WTC11 (cell line): ENCODE measurements around the gene PDRG1. TPM values are rescaled to one million over a fixed set of nuclear protein-coding genes. Genes with fewer than 3 reads are reported as not detected.

ENCODE experiments used
- ATAC-seq: fragments of 200-7000 bp; cut with Tn5 transposase; 2 replicates; pipeline ENCODE4 v1.10.0; 2021; ENCODE audit warnings: mild to moderate bottlenecking, moderate library complexity
- CTCF ChIA-PET: fragments of 300-600 bp; sonication (Branson Sonifier 250); formaldehyde crosslinking; loops from one replicate; lab custom pipeline; 2021; ENCODE audit warnings: antibody characterized with exemption; lab: Charles Lee
- POLR2A ChIA-PET: fragments of 350-600 bp; sonication (Branson Sonifier 250); formaldehyde crosslinking; loops from one replicate; lab custom pipeline; 2021; ENCODE audit warnings: antibody characterized with exemption; lab: Charles Lee
- DNase-seq: peaks from one replicate; pipeline ENCODE4 v3.0.0; 2021; ENCODE audit warnings: low spot score
- H3K27ac Mint-ChIP-seq: 2 replicates; pipeline ENCODE4 v1.8.0; 2021; ENCODE audit warnings: mixed read lengths
- H3K27me3 Mint-ChIP-seq: 2 replicates; pipeline ENCODE4 v1.8.0; 2021; ENCODE audit warnings: low read depth, mild to moderate bottlenecking, moderate library complexity, mixed read lengths
- H3K36me3 Mint-ChIP-seq: 2 replicates; pipeline ENCODE4 v1.8.0; 2021; ENCODE audit warnings: mixed read lengths
- H3K4me1 Mint-ChIP-seq: 2 replicates; pipeline ENCODE4 v1.8.0; 2022; ENCODE audit warnings: mixed read lengths
- H3K4me3 Mint-ChIP-seq: 2 replicates; pipeline ENCODE4 v1.8.0; 2021; ENCODE audit warnings: mild to moderate bottlenecking, moderate library complexity, mixed read lengths
- H3K9me3 Mint-ChIP-seq: 2 replicates; pipeline ENCODE4 v1.8.0; 2021; ENCODE audit warnings: mixed read lengths
- ATF1 ChIP-seq: sonication (generic); formaldehyde crosslinking; IDR thresholded peaks from 2 replicates; pipeline ENCODE4 v1.8.1; 2023; ENCODE audit warnings: mild to moderate bottlenecking, moderate library complexity, missing genetic modification reagents
- ELF4 ChIP-seq: sonication (generic); formaldehyde crosslinking; IDR thresholded peaks from 2 replicates; pipeline ENCODE4 v1.8.1; 2022; ENCODE audit warnings: low read depth, mild to moderate bottlenecking, moderate library complexity, missing genetic modification reagents
- ETV6 ChIP-seq: sonication (generic); formaldehyde crosslinking; IDR thresholded peaks from 2 replicates; pipeline ENCODE4 v1.8.1; 2022; ENCODE audit warnings: mild to moderate bottlenecking, missing genetic modification reagents
- FOXJ3 ChIP-seq: sonication (generic); formaldehyde crosslinking; IDR thresholded peaks from 2 replicates; pipeline ENCODE4 v1.9.0; 2021; ENCODE audit warnings: missing genetic modification reagents, mild to moderate bottlenecking, borderline replicate concordance
- GRHL2 ChIP-seq: fragments of 250-450 bp; sonication (Bioruptor Pico); IDR thresholded peaks from 2 replicates; pipeline ENCODE4 v1.8.0; 2022; ENCODE audit warnings: mild to moderate bottlenecking, moderate library complexity; ENCODE audit not compliant: insufficient replicate concordance, severe bottlenecking
- JUN ChIP-seq: sonication (generic); formaldehyde crosslinking; IDR thresholded peaks from 2 replicates; pipeline ENCODE4 v1.8.0; 2023; ENCODE audit warnings: mild to moderate bottlenecking, missing genetic modification reagents
- NFE2L1 ChIP-seq: sonication (generic); formaldehyde crosslinking; IDR thresholded peaks from 2 replicates; pipeline ENCODE4 v1.8.1; 2023; ENCODE audit warnings: missing genetic modification reagents
- NR3C1 ChIP-seq: sonication (generic); formaldehyde crosslinking; conservative IDR thresholded peaks from 2 replicates; pipeline ENCODE4 v1.8.1; 2023; ENCODE audit warnings: low read depth, mild to moderate bottlenecking, missing genetic modification reagents
- PRRX2 ChIP-seq: fragments of 250-450 bp; sonication (Bioruptor Pico); IDR thresholded peaks from 2 replicates; pipeline ENCODE4 v1.8.0; 2021; ENCODE audit warnings: mild to moderate bottlenecking
- SMAD4 ChIP-seq: sonication (generic); formaldehyde crosslinking; IDR thresholded peaks from 2 replicates; pipeline ENCODE4 v1.8.0; 2022; ENCODE audit warnings: mild to moderate bottlenecking, missing genetic modification reagents
- TEAD1 ChIP-seq: sonication (generic); formaldehyde crosslinking; IDR thresholded peaks from 2 replicates; pipeline ENCODE4 v1.8.0; 2022; ENCODE audit warnings: mild to moderate bottlenecking, missing genetic modification reagents
- TEAD4 ChIP-seq: sonication (generic); formaldehyde crosslinking; IDR thresholded peaks from 2 replicates; pipeline ENCODE4 v1.8.0; 2022; ENCODE audit warnings: mild to moderate bottlenecking, missing genetic modification reagents
- TP53 ChIP-seq: sonication (generic); formaldehyde crosslinking; IDR thresholded peaks from 2 replicates; pipeline ENCODE4 v1.8.1; 2023; ENCODE audit warnings: mild to moderate bottlenecking, missing genetic modification reagents
- ZNF121 ChIP-seq: sonication (generic); formaldehyde crosslinking; IDR thresholded peaks from 2 replicates; pipeline ENCODE4 v1.8.0; 2023; ENCODE audit warnings: missing genetic modification reagents
- ZNF263 ChIP-seq: sonication (generic); formaldehyde crosslinking; IDR thresholded peaks from 2 replicates; pipeline ENCODE4 v1.8.1; 2022; ENCODE audit warnings: low read depth, mild to moderate bottlenecking, moderate library complexity, missing genetic modification reagents
- ZNF423 ChIP-seq: fragments of 250-450 bp; sonication (Bioruptor Pico); IDR thresholded peaks from 2 replicates; pipeline ENCODE4 v2.1.2; 2022; ENCODE audit warnings: mild to moderate bottlenecking, moderate library complexity
- ZNF532 ChIP-seq: fragments of 250-450 bp; sonication (Bioruptor Pico); IDR thresholded peaks from 2 replicates; pipeline ENCODE4 v1.9.0; 2021; ENCODE audit warnings: mild to moderate bottlenecking, borderline replicate concordance
- total RNA-seq: library from RNA; stranded (reverse); gene quantifications from 3 replicates; pipeline ENCODE4 v1.2.3, GENCODE V29; 2021
- TF ChIP-seq, protein P1 (sequence below): fragments of 250-450 bp; sonication (Bioruptor Pico); conservative IDR thresholded peaks from 2 replicates; pipeline ENCODE4 v1.9.0; 2021; ENCODE audit warnings: mild to moderate bottlenecking
- TF ChIP-seq, protein P2 (sequence below): sonication (generic); formaldehyde crosslinking; IDR thresholded peaks from 2 replicates; pipeline ENCODE4 v1.8.1; 2022; ENCODE audit warnings: low read depth, mild to moderate bottlenecking, moderate library complexity, missing genetic modification reagents, borderline replicate concordance
- TF ChIP-seq, protein P3 (sequence below): sonication (generic); formaldehyde crosslinking; IDR thresholded peaks from 2 replicates; pipeline ENCODE4 v1.8.0; 2023; ENCODE audit warnings: missing genetic modification reagents

PDRG1 gene
- total RNA-seq, 1 experiment from 2014 or later: 16.0 TPM

GRCh38 chr20:31967830-31968249 is 16.0 kb upstream of the PDRG1 start, which contains the start of gene XKR7:
XKR7 (plus strand) TSS chr20:31968151; CDS start chr20:31968176, 25 bp downstream.
- POLR2A ChIA-PET: interaction anchor here (0.5 to 1.1 kb wide), 4 partner anchors 16 to 116 kb away, joined by 3 to 5 read pairs (median 4); partner anchors contain the start of gene PDRG1
- peaks cover 47% of the 10 kb centered on the region for H3K27me3 Mint-ChIP-seq
- H3K9me3 Mint-ChIP-seq: no peaks in the 10 kb centered on the region

GRCh38 chr20:31966991-31967655 is 15.3 kb upstream of the PDRG1 start:
- DNase-seq (no peak), ATAC-seq (peak; percentile 10)
- peak overlapping the region; percentile 82 for H3K4me3 Mint-ChIP-seq
- peak overlapping the region; percentile 15; the same call in 1 of the 2 replicates for H3K27ac Mint-ChIP-seq
- peaks cover 20% of the 10 kb centered on the region for H3K4me1 Mint-ChIP-seq
- ChIA-PET CTCF (interaction anchor here (0.6 to 3.1 kb wide), 12 partner anchors 15 to 133 kb away, joined by 3 to 28 read pairs (median 5); partner anchors contain the start of gene PDRG1), POLR2A (interaction anchor here (0.9 to 1.1 kb wide), 2 partner anchors 96 to 116 kb away, joined by 3 to 4 read pairs; no protein-coding TSS in a partner anchor)
- no peaks in the 10 kb centered on the region for H3K9me3 Mint-ChIP-seq
- H3K36me3 Mint-ChIP-seq: no peaks in the 10 kb centered on the region
- H3K27me3 Mint-ChIP-seq: peaks cover 49% of the 10 kb centered on the region
- TF ChIP-seq TP53 (CRISPR knock-in tag): no peak
- TF ChIP-seq SMAD4: no peak
- TF ChIP-seq ZNF121: no peak
- TF ChIP-seq NFE2L1 (CRISPR knock-in tag): no peak
- no peak for TF ChIP-seq ZNF532 (CRISPR knock-in tag)
- TF ChIP-seq, protein P1, sequence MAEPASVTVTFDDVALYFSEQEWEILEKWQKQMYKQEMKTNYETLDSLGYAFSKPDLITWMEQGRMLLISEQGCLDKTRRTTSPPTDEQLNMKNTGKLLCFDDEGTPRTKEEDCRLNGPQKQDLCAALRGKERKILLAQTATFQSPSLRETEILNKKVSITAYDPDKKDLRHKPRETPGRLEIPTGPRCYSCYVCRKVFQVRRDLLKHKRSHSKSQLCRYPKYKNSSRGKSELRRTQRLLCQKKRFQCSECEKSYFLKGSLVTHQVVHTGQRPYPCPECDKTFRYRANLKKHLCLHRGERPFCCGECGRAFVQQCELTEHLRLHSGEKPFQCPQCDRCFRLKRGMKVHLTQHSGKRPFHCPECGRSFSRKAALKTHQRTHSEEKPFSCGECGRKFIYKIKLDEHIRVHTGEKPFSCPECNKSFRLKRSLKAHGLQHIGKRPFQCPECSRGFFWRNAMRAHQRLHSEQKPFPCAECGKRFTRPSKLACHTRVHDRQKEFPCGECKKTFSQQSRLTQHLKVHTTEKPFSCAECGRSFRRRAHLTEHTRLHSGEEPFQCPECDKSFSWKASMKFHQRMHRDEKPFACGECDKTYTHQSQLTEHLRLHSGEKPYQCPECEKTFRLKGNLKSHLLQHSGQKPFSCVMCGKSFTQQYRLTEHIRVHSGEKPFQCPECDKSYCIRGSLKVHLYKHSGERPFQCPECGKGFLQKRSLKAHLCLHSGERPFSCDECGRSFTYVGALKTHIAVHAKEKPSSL (CRISPR knock-in tag): no peak
- no peak for TF ChIP-seq ETV6
- TF ChIP-seq TEAD1 (CRISPR knock-in tag): no peak
- TF ChIP-seq FOXJ3 (CRISPR knock-in tag): no peak
- no peak for TF ChIP-seq NR3C1 (CRISPR knock-in tag)
- no peak for TF ChIP-seq ELF4
- no peak for TF ChIP-seq ZNF423 (CRISPR knock-in tag)
- TF ChIP-seq, protein P2, sequence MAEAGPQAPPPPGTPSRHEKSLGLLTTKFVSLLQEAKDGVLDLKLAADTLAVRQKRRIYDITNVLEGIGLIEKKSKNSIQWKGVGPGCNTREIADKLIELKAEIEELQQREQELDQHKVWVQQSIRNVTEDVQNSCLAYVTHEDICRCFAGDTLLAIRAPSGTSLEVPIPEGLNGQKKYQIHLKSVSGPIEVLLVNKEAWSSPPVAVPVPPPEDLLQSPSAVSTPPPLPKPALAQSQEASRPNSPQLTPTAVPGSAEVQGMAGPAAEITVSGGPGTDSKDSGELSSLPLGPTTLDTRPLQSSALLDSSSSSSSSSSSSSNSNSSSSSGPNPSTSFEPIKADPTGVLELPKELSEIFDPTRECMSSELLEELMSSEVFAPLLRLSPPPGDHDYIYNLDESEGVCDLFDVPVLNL (CRISPR knock-in tag): no peak
- no peak for TF ChIP-seq PRRX2 (CRISPR knock-in tag)
- TF ChIP-seq ATF1 (CRISPR knock-in tag): no peak
- no peak for TF ChIP-seq TEAD4 (CRISPR knock-in tag)
- TF ChIP-seq, protein P3, sequence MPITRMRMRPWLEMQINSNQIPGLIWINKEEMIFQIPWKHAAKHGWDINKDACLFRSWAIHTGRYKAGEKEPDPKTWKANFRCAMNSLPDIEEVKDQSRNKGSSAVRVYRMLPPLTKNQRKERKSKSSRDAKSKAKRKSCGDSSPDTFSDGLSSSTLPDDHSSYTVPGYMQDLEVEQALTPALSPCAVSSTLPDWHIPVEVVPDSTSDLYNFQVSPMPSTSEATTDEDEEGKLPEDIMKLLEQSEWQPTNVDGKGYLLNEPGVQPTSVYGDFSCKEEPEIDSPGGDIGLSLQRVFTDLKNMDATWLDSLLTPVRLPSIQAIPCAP (CRISPR knock-in tag): no peak
- no peak for TF ChIP-seq JUN (CRISPR knock-in tag)

More at GRCh38 chr20:31967830-31968249, 16.0 kb upstream of the PDRG1 start, which contains the start of gene XKR7:
- peaks cover 20% of the 10 kb centered on the region for H3K4me1 Mint-ChIP-seq
- no peaks in the 10 kb centered on the region for H3K36me3 Mint-ChIP-seq
- H3K27ac Mint-ChIP-seq: peak within 1 kb of the TSS; percentile 88; the same call in 1 of the 2 replicates
- TF ChIP-seq TEAD1 (CRISPR knock-in tag) (peak; percentile 81; the same call in 1 of the 2 replicates), GRHL2 (CRISPR knock-in tag) (no peak), ZNF263 (CRISPR knock-in tag) (peak; percentile 47)
- peak within 1 kb of the TSS; percentile 93 for H3K4me3 Mint-ChIP-seq
- peak; percentile 62 for DNase-seq
- CTCF ChIA-PET: interaction anchor here (0.6 to 3.1 kb wide), 12 partner anchors 16 to 133 kb away, joined by 3 to 28 read pairs (median 5); partner anchors contain the start of gene PDRG1
- peak; percentile 50 for ATAC-seq
